Left lung (tissue), 10 donors: ENCODE measurements around the gene MRPL18. TPM values are rescaled to one million over a fixed set of nuclear protein-coding genes. Genes with fewer than 3 reads are reported as not detected.

Source experiments
- ATAC-seq: fragments of 200-7000 bp; cut with Tn5 transposase; one replicate; pipeline ENCODE4 v1.9.1; 2020; ENCODE audit warnings: moderate library complexity
- DNase-seq, 4 donors: peaks; one replicate each; pipeline ENCODE4 v3.0.0-alpha.2; 2013 to 2020
- H3K27ac ChIP-seq, 2 donors: fragments of 200-600 bp; sonication (generic) in 1 of 2; one replicate each; pipeline versions ENCODE4 v1.5.0 to v1.8.0; 2020 to 2021
- H3K27me3 ChIP-seq, 2 donors: fragments of 200-600 bp; sonication (generic) in 1 of 2; one replicate each; pipeline versions ENCODE4 v1.5.0 to v1.8.0; 2020 to 2021
- H3K36me3 ChIP-seq, 2 donors: fragments of 200-600 bp; sonication (generic) in 1 of 2; one replicate each; pipeline versions ENCODE4 v1.5.0 to v1.8.0; 2020 to 2021
- H3K4me1 ChIP-seq, 2 donors: fragments of 200-600 bp; one replicate each; pipeline ENCODE4 v1.8.0; 2021
- H3K4me3 ChIP-seq, 2 donors: fragments of 200-600 bp; sonication (generic) in 1 of 2; one replicate each; pipeline versions ENCODE4 v1.5.0 to v1.8.0; 2020 to 2021; ENCODE audit warnings: mild to moderate bottlenecking in 1 of 2
- H3K9me3 ChIP-seq, 2 donors: fragments of 200-600 bp; sonication (generic) in 1 of 2; one replicate each; pipeline versions ENCODE4 v1.5.0 to v1.8.0; 2020 to 2021
- intact Hi-C, 2 donors: fragments of 100-400 bp; cut with DNase I; formaldehyde crosslinking; loops; one replicate each; pipeline versions ENCODE4 v1.11.2 to v1.14.2; 2022
- polyA plus RNA-seq, 6 donors: library from polyadenylated mRNA; unstranded; fragments of 120-200 nt; gene quantifications; one replicate each; pipeline ENCODE4 v1.2.1, GENCODE V29; 2013; ENCODE audit not compliant: insufficient read length in 6 of 6
- total RNA-seq, 2 donors: library from RNA; stranded (reverse); fragmentation: NEBNext Ultra II Directional; extraction: Animal tissue kit (Norgen Biotek cat#: 25700); gene quantifications; one replicate each; pipeline ENCODE4 v1.2.1, GENCODE V29; 2021
- TF ChIP-seq, protein P1 (sequence below), 2 donors: fragments of 200-600 bp; sonication (generic) in 1 of 2; IDR thresholded peaks; one replicate each; pipeline versions ENCODE4 v1.5.0 to v1.8.0; 2021; ENCODE audit warnings: antibody characterized with exemption in 2 of 2
- donor health status: DM: no; HTN: yes; CAD: no.
- donor health status: DM: no; HTN: no; CAD: no.

MRPL18 gene
- total and polyA plus RNA-seq, 8 donors = 49.8 to 67.5 (median 56.8) TPM

DNA sequence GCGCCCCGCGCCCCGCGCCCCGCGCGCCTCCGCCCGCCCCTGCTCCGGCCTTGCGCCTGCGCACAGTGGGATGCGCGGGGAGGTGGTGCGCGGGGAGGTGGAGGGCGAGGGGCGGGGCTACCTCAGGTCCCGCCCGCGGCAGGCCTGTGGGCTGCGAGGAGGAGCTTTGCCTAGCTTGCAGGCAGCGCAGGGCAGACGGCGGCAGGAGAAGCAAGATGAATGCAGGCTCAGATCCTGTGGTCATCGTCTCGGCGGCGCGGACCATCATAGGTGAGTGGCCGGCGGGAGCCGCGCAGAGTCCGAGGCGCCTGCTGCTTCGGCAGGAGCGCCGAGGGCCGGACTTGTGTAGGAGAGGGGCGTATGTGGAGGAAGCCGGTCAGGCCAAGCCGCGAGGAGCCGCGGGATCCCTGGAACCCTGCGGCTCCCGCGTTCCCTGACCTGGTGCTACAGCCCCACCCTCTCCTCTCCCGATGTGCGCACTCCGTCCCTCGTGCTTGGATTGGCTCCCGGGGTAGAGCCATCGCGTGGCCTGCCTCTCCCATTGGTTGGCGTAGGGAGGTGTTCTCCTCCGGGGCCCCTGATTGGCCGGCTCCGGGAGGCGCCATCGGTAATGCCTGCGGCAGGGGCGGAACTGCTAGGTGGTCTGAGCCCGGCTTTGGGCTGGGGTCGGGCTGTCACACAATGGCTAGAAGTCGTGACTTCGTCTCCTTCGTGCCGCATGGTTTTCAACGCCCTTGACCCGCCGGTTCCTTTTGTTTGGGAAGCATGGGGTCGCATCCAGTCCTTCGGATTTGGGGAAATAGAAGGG lies 28.2 kb upstream of the MRPL18 start, which contains the start of gene ACAT2:
TSS of gene ACAT2 (plus strand) at position 173 of the 808 bp plus-strand sequence. CDS start at position 216, 43 bp downstream.
- Histone ChIP-seq H3K27ac (peak within 1 kb of the TSS; percentile 95 to 96), H3K4me1 (peaks cover 6 to 40% of the 10 kb centered on the region in 2 donors), H3K27me3 (no peaks in the 10 kb centered on the region), H3K4me3 (peak within 1 kb of the TSS; percentile 87 to 90), H3K9me3 (no peaks in the 10 kb centered on the region), H3K36me3 (peaks cover 0 to 64% of the 10 kb centered on the region in 2 donors)
- ATAC-seq (peak; percentile 99), DNase-seq (peak; percentile 89 to 97 (median 96))
- TF ChIP-seq, protein P1, sequence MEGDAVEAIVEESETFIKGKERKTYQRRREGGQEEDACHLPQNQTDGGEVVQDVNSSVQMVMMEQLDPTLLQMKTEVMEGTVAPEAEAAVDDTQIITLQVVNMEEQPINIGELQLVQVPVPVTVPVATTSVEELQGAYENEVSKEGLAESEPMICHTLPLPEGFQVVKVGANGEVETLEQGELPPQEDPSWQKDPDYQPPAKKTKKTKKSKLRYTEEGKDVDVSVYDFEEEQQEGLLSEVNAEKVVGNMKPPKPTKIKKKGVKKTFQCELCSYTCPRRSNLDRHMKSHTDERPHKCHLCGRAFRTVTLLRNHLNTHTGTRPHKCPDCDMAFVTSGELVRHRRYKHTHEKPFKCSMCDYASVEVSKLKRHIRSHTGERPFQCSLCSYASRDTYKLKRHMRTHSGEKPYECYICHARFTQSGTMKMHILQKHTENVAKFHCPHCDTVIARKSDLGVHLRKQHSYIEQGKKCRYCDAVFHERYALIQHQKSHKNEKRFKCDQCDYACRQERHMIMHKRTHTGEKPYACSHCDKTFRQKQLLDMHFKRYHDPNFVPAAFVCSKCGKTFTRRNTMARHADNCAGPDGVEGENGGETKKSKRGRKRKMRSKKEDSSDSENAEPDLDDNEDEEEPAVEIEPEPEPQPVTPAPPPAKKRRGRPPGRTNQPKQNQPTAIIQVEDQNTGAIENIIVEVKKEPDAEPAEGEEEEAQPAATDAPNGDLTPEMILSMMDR (IDR thresholded peaks at IDR 0.05) = peak in 1 of 2 donors; percentile 19
- intact Hi-C loops = no loop called here

DNA sequence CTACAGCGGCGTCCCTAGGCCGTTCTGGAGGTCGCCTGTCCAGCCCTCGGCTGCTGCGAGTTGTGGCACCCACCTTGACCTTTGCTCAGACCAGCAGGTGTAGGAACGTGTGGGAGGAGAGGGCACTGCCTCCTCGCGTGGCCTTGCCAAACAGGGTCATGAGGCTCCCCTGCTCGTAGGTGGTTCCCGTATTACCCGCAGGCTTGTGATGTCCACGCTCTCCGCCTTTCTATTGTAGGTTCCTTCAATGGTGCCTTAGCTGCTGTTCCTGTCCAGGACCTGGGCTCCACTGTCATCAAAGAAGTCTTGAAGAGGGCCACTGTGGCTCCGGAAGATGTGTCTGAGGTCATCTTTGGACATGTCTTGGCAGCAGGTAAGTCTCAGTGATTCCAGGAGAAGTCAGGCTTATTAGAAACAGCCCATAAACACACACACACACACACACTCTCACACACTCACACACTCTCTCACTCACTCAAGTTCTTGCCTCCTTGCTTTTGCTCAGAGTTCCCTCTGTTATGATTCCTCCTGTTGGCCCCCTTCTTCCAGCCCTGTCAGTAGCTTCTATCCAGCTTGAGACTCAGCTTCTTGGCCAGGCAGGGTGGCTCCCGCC lies 27.5 kb upstream of the MRPL18 start:
- ATAC-seq (peak; percentile 12), DNase-seq (no peak)
- intact Hi-C loops = no loop called here
- Histone ChIP-seq H3K9me3 (no peaks in the 10 kb centered on the region), H3K4me1 (peaks cover 6 to 40% of the 10 kb centered on the region in 2 donors), H3K27ac (peak overlapping the region; percentile 95 to 96), H3K4me3 (peak overlapping the region; percentile 87 to 90), H3K36me3 (peaks cover 0 to 64% of the 10 kb centered on the region in 2 donors), H3K27me3 (no peaks in the 10 kb centered on the region)
- TF ChIP-seq, protein P1 (IDR thresholded peaks at IDR 0.05) = no peak

DNA sequence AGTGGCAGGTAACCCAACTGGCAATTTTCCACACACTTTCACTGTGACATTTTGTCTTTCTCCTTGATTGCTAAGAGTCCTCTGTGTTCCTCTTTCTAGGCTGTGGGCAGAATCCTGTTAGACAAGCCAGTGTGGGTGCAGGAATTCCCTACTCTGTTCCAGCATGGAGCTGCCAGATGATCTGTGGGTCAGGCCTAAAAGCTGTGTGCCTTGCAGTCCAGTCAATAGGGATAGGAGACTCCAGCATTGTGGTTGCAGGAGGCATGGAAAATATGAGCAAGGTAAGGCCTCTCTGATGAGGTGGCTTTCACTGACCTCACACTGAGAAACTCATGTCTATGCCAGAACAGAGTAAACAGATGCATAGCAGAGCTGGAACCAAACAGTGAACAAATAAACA lies 23.4 kb upstream of the MRPL18 start:
- DNase-seq = no peak
- intact Hi-C loops = no loop called here
- peaks cover 6 to 22% of the 10 kb centered on the region in 2 donors for H3K4me1 ChIP-seq
- peaks cover 0 to 89% of the 10 kb centered on the region in 2 donors for H3K36me3 ChIP-seq
- H3K4me3 ChIP-seq = no peak overlapping the region
- ATAC-seq = no peak
- H3K9me3 ChIP-seq = no peaks in the 10 kb centered on the region
- H3K27ac ChIP-seq = no peak overlapping the region
- H3K27me3 ChIP-seq = no peaks in the 10 kb centered on the region
- TF ChIP-seq, protein P1 (IDR thresholded peaks at IDR 0.05) = no peak

DNA sequence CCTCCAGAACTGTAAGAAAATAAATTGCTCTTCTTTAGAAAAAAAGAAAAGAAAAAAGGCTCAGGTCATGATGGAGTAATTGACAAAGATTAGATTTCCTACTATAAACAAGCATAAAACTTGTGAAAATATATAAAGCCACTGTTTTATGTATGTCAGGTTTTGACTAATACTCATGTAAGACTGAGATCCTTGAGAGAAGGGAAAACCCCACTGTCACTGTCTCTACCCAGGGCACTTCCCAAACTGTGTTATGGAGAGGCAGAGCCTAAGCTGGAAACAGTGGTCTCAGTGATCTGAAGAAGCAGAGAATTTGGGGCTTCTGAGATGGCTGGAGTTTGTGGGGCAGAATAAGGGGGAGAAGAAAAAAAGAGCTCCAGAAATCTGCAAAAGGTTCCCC lies 20.8 kb upstream of the MRPL18 start:
- H3K9me3 ChIP-seq = no peaks in the 10 kb centered on the region
- no peak overlapping the region for H3K27ac ChIP-seq
- H3K36me3 ChIP-seq = peaks cover 0 to 97% of the 10 kb centered on the region in 2 donors
- ATAC-seq = no peak
- H3K4me1 ChIP-seq = peaks cover 0 to 7% of the 10 kb centered on the region in 2 donors
- H3K4me3 ChIP-seq = no peak overlapping the region
- intact Hi-C loops = no loop called here
- no peaks in the 10 kb centered on the region for H3K27me3 ChIP-seq
- DNase-seq = no peak
- TF ChIP-seq, protein P1 (IDR thresholded peaks at IDR 0.05) = no peak

DNA sequence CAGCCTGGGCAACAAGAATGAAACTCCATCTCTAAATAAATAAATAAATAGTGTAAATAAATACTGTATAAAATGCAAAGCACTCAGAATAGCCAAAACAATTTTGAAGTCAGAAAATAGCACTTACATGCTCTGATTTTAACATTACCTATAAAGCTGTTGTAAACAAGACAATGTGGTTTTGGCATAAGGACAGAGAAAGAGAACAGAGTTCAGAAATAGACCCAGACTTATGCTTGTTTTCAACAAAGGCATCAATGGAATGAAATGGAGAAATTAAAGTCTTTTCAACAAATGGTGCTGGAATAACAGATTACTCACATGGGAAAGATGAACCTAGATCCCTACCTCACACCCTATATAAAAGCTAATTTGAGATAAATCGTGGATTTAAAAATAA lies 18.1 kb upstream of the MRPL18 start:
- DNase-seq = no peak
- H3K4me3 ChIP-seq = no peak overlapping the region
- TF ChIP-seq, protein P1 (IDR thresholded peaks at IDR 0.05) = no peak
- H3K4me1 ChIP-seq = no peaks in the 10 kb centered on the region
- no peak for ATAC-seq
- no peak overlapping the region for H3K27ac ChIP-seq
- intact Hi-C loops = no loop called here
- no peaks in the 10 kb centered on the region for H3K9me3 ChIP-seq
- no peaks in the 10 kb centered on the region for H3K27me3 ChIP-seq
- peaks cover 0 to 100% of the 10 kb centered on the region in 2 donors for H3K36me3 ChIP-seq
